Ecto neural progenitor cell (in vitro differentiated cells): ENCODE results near the gene THSD7A.

Source experiments
- DNase-seq: peaks from one replicate; pipeline ENCODE4 v3.0.0-alpha.2; 2018; ENCODE audit warnings: low spot score

The THSD7A gene

GRCh38 chr7:11517853-11518252, 314.1 kb downstream of the THSD7A start:
- DNase-seq, result no peak

GRCh38 chr7:11516328-11516727, 315.7 kb downstream of the THSD7A start:
- DNase-seq, result no peak

- no peak for DNase-seq
These were observed 318.5 kb downstream of the THSD7A start for GRCh38 chr7:11513460-11513859.

GRCh38 chr7:11507929-11508328, 324.1 kb downstream of the THSD7A start:
- no peak for DNase-seq

GRCh38 chr7:11506417-11506816, 325.6 kb downstream of the THSD7A start:
- no peak for DNase-seq

- no peak for DNase-seq
These were observed 326.5 kb downstream of the THSD7A start for GRCh38 chr7:11505471-11505985.

GRCh38 chr7:11492307-11492706, 339.7 kb downstream of the THSD7A start:
- no peak for DNase-seq

- DNase-seq, result no peak
These were observed 340.2 kb downstream of the THSD7A start for GRCh38 chr7:11491811-11492210.

- DNase-seq, result no peak
These were observed 342.7 kb downstream of the THSD7A start for GRCh38 chr7:11489280-11489679.

- DNase-seq, result no peak
These were observed 345.7 kb downstream of the THSD7A start for GRCh38 chr7:11486271-11486670.

- DNase-seq, result no peak
These were observed 346.4 kb downstream of the THSD7A start for GRCh38 chr7:11485636-11486035.

- no peak for DNase-seq
These were observed 351.9 kb downstream of the THSD7A start for GRCh38 chr7:11480143-11480542.

- no peak for DNase-seq
These were observed 353.1 kb downstream of the THSD7A start for GRCh38 chr7:11478882-11479281.

- no peak for DNase-seq
These were observed 353.6 kb downstream of the THSD7A start for GRCh38 chr7:11478426-11478825.

- no peak for DNase-seq
These were observed 357.0 kb downstream of the THSD7A start for GRCh38 chr7:11474902-11475585.

GRCh38 chr7:11473807-11474424, 358.1 kb downstream of the THSD7A start:
- no peak for DNase-seq

- no peak for DNase-seq
These were observed 358.8 kb downstream of the THSD7A start for GRCh38 chr7:11473220-11473619.

- no peak for DNase-seq
These were observed 359.4 kb downstream of the THSD7A start for GRCh38 chr7:11472646-11473045.

GRCh38 chr7:11471255-11471654, 360.7 kb downstream of the THSD7A start:
- DNase-seq, result no peak

- DNase-seq, result no peak
These were observed 362.8 kb downstream of the THSD7A start for GRCh38 chr7:11469028-11469745.

- DNase-seq, result no peak
These were observed 365.4 kb downstream of the THSD7A start for GRCh38 chr7:11466517-11467105.

- DNase-seq, result no peak
These were observed 367.4 kb downstream of the THSD7A start for GRCh38 chr7:11464624-11465023.

GRCh38 chr7:11461946-11462345, 370.1 kb downstream of the THSD7A start:
- no peak for DNase-seq
